Bronchial epithelial cell (primary cell): ENCODE data around the gene IRX3. TPM values are rescaled to one million over a fixed set of nuclear protein-coding genes. Genes with fewer than 3 reads are reported as not detected.

Source experiments
- DNase-seq: peaks from one replicate; pipeline ENCODE4 v3.0.0-alpha.2; 2010; ENCODE audit warnings: low read depth
- FAIRE-seq: peaks from 2 replicates; lab custom pipeline; 2011; peaks lifted over from hg19 to GRCh38; lab: Jason Lieb, UNC
- H3K27me3 ChIP-seq: 2 replicates; pipeline ENCODE4 v1.5.1; 2011; ENCODE audit warnings: low read length; ENCODE audit not compliant: control insufficient read depth, insufficient read depth
- H3K36me3 ChIP-seq: 2 replicates; pipeline ENCODE4 v1.5.1; 2011; ENCODE audit warnings: low read length; ENCODE audit not compliant: control insufficient read depth, insufficient read depth
- H3K4me3 ChIP-seq: 2 replicates; pipeline ENCODE4 v1.5.1; 2011; ENCODE audit warnings: mild to moderate bottlenecking, low read depth, low read length, control low read depth
- CTCF ChIP-seq: IDR thresholded peaks from 2 replicates; pipeline ENCODE4 v1.5.1; 2011; ENCODE audit warnings: mild to moderate bottlenecking, moderate library complexity, low read length, control low read depth, inconsistent platforms; ENCODE audit not compliant: insufficient read depth, severe bottlenecking
- total RNA-seq: library from RNA; depleted of rRNA; stranded (reverse); fragments of >200 nt; gene quantifications from 2 replicates; pipeline ENCODE4 v1.2.1, GENCODE V29; 2014

IRX3 gene
- total RNA-seq, 1 donor from 2014 or later, result 2.1 TPM

GRCh38 chr16:54287131-54288029 lies 793 bp upstream of the IRX3 start:
- H3K4me3 ChIP-seq, result peak overlapping the region; percentile 90
- TF ChIP-seq CTCF, result no peak
- H3K36me3 ChIP-seq, result peaks cover 1% of the 10 kb centered on the region
- H3K27me3 ChIP-seq, result no peaks in the 10 kb centered on the region
- FAIRE-seq (no peak), DNase-seq (no peak)

GRCh38 chr16:54286090-54286365 lies 559 bp downstream of the IRX3 start:
- no peak for DNase-seq
- FAIRE-seq, result no peak

GRCh38 chr16:54285414-54286089 lies 1.0 kb downstream of the IRX3 start:
- FAIRE-seq (no peak), DNase-seq (no peak)

More at GRCh38 chr16:54286090-54286365, 559 bp downstream of the IRX3 start:
- Histone ChIP-seq H3K36me3 (peaks cover 1% of the 10 kb centered on the region), H3K4me3 (peak overlapping the region; percentile 90), H3K27me3 (no peaks in the 10 kb centered on the region)
- no peak for TF ChIP-seq CTCF

GRCh38 chr16:54284931-54285413 lies 1.6 kb downstream of the IRX3 start:
- DNase-seq, result no peak
- no peak for FAIRE-seq
- H3K27me3 ChIP-seq, result no peaks in the 10 kb centered on the region
- H3K36me3 ChIP-seq, result peaks cover 1% of the 10 kb centered on the region
- no peak for TF ChIP-seq CTCF
- peak overlapping the region; percentile 90 for H3K4me3 ChIP-seq

More at GRCh38 chr16:54285414-54286089, 1.0 kb downstream of the IRX3 start:
- Histone ChIP-seq H3K4me3 (peak overlapping the region; percentile 90), H3K27me3 (no peaks in the 10 kb centered on the region), H3K36me3 (peaks cover 1% of the 10 kb centered on the region)
- no peak for TF ChIP-seq CTCF

GRCh38 chr16:54284319-54284930 lies 2.2 kb downstream of the IRX3 start:
- peaks cover 1% of the 10 kb centered on the region for H3K36me3 ChIP-seq
- peak overlapping the region; percentile 90 for H3K4me3 ChIP-seq
- FAIRE-seq (no peak), DNase-seq (no peak)
- no peaks in the 10 kb centered on the region for H3K27me3 ChIP-seq
- TF ChIP-seq CTCF, result peak; percentile 7
